NCI-H2196 treated with DMSO at 0.1 percent for 48 hours (cell line): ENCODE data around the gene SNRNP40.

Source experiments
- DNase-seq: peaks from one replicate; lab custom pipeline; 2025; ENCODE audit not compliant: unreplicated experiment; lab: John Stamatoyannopoulos, UW

The SNRNP40 gene

DNA sequence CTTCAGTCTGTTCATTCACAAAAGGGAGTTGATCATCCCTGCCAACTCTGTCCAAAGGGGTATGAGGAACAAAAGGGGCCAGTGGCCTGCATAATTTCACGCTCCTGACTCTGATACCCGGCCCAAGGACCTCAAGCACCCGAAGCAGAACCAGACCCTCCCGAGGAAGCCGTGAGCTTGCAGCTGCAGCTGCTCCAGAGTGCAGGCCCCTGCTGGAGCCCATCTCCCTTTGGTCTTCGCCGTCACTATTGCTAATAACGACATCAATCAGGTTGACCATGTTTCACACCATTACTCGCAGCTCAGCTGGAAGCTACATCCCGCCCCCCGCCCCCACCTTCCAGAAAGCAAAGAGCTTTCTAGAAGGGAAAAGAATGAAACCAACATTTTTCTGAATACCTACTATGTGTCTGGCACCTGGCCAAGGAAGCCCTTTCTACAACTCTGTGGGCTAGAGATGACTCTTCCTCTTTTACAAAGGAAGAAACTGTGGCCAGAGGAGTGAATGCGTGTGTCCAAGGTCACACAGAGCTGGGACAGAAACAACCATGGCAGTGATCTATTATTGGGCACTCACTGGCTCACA is 62.4 kb downstream of the SNRNP40 start:
- no peak for DNase-seq

- DNase-seq, result no peak
These were observed 63.9 kb downstream of the SNRNP40 start for GRCh38 chr1:31232689-31233088.

DNA sequence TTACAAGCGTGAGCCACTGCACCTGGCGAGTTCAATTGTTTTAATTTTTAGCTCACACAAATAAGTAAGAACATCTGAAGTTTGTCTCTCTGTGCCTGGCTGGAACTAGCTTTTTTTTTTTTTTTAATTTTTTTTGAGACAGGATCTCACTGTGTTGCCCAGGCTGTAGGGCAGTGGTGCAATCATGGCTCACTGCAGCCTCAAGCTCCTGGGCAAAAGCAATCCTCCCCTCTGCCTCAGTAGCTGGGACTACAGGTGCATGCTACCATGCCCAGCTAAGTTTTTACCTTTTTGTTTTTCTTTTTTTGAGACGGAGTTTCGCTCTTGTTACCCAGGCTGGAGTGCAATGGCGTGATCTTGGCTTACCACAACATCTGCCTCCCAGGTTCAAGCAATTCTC is 64.8 kb downstream of the SNRNP40 start:
- DNase-seq, result no peak

DNA sequence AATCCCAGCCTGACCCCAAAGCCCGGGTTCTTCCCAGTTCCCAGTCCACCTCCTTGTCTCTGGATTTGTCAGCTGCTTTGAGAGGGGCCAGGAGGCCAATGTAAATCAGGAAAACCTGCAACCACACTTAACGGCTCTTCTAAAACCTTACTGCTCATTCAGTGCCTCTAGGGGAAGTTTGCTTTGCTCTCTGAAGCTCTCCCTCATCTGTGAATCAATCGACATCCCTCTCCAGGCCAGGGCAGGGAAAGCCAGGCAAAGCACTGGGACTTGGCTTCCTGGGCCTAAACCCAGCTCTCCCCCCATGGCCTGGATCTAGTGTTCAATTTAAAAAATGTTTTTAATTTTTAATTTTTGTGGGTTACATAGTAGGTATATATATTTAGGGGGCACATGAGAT is 66.2 kb downstream of the SNRNP40 start:
- DNase-seq, result no peak

- DNase-seq, result no peak
These were observed 67.6 kb downstream of the SNRNP40 start for GRCh38 chr1:31228986-31229385.

DNA sequence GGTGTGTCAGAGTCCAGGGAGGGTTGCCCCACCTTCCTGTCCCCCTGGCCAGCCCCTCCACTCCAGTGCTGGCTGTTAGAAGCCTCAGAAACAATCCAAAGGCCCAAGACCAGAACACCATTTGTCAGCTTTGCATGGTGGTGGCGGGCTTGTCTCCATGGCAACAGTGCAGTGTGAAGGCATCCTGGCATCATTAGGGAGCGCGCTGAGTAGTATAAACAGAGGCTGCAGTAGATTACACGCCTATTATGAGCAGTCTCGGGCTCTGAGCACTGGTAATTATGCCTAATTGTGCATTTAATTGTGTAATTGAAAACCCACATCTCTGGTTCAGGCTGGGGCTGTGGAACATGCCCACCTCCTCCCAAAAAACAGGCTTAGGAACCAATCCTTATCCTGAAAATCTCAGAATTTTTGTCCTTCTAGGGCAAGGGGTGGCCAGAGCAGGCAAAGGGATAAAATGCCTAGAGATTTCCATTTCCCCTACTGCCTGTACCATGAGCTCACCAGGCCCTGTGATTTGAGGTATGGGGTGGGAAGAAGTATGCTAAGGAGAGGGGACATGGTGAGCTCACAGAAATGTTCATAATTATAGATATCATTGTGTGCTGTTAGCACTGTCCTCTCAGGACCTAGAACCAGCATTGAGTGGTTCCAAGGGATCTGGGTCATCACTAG is 68.6 kb downstream of the SNRNP40 start:
- no peak for DNase-seq

DNA sequence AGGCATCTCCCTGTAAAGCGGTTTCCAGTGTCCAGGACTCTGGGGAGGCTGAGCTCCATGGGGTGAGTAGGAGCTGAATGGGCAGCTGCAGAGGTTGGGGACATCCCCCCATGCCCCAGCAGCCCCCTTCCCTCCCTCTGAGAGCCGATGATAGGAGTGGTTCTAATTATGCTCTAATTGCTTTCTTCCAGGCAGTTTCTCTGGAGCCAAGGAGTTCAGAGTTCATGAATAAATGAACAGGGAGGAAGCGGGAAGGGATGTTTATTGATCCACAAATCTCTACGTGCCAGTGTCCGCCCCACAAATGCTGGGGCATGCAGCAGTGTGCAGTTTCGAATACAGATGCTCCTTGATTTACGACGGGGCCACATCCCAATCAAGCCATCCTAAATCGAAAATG is 72.5 kb downstream of the SNRNP40 start:
- no peak for DNase-seq

DNA sequence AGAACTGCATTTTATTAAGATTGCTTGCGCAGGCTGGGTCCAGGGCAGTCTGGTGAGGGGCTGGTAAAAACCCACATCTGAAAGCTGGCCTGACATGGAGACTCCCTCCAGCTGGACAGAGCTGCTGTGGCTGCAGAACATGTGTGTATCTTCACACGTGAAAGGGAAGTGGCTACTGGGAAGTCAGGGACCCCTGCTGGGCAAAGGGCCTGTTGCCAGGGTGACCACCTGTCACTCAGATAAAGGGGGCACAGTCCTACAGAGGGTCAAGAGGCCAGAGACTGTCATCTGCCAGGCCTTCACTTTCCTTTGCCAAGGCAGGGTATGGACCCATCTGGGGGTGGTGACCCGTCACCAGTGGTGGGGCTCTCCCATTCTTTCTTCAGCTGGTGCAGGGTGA is 74.4 kb downstream of the SNRNP40 start:
- no peak for DNase-seq

GRCh38 chr1:31221072-31221471 is 75.5 kb downstream of the SNRNP40 start:
- no peak for DNase-seq

GRCh38 chr1:31219489-31219888 is 77.1 kb downstream of the SNRNP40 start:
- DNase-seq, result no peak

- no peak for DNase-seq
These were observed 77.9 kb downstream of the SNRNP40 start for GRCh38 chr1:31218705-31219104.

DNA sequence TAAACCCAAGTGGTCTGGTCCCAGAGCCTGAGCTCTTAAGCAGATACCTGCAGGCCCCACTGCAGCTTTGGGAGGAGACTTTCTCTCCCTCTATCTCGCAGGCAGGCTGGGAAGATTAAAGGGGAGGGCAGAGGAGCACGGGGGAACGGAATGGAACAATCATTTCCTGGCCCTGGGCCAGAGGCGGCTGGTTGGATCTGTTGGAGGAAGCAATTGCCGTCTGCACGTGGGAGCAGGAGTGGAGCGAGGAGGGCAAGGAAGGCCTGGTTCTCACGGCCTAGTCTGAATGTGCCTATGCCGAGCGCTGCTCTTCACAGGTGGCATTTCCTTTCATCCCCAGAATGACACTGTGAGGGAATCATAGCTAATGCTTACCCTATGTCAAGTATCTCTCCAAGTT is 80.6 kb downstream of the SNRNP40 start:
- peak; percentile 19 for DNase-seq

DNA sequence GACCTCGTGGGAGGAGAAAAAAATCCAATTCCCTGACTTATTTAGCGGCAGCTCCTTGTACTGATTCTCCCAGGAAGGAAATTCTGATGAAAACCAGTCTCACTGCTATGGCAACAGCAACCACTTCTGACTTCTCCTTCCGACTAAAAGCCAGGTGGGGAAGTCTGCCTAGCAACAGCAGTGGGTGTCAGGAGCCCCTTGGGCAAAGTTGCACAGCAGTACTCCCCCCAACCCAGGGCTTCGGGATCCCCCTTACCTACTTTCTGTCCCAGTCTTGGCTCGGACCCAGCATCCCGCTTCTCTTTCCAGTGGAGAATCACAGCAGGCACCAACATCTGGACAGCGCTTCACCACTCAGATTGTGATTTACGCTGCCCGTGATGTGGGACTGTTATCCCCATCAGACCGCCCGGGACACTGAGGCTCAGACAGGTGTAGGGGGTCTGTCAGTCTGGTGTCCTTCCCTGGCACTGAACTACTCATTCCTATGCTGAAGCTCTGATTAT is 81.5 kb downstream of the SNRNP40 start:
- DNase-seq, result no peak

DNA sequence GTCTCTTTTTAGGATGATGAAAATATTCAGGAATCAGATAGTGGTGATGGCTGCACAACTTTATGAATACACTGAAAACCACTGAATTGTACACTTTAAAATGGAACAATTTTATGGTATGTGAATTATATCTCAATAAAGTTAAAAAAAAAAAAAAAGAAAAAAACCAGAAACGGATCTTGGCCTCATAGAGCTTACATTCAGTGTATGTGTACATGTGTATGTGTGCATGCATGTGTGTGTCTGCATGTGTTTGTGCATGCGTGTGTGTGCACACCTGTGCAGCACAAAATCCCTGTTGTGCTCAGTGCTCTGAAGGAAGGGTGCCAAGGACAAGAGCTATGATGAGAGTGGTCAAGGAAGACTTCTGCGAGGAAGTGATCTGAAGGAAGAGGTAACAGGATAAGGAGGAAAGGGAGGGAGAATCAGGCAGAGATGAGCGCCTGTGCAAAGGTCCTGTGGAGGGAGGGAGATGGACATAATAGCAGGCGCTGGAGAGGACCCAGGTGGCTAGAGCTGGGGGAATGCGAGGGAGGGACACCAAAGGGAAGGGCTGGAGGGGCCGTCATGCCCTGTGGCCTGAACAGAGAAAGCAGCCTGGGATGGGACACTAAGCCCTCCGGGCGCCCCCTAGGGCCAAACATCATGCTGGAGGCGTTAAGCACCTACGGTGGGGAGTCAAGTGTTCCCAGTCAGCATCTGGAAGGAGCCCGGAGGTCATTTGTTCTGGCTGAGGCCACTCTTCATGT is 82.1 kb downstream of the SNRNP40 start:
- DNase-seq, result no peak
